HG02759 (cell line): ENCODE data around the gene C6.
"Not testable (repeated sequence)": the region's sequence is repeated elsewhere in the genome, so short reads cannot be mapped to it uniquely, and the experiment has no call there.

Experiments
- ATAC-seq: cut with Tn5 transposase; IDR thresholded peaks from one replicate; pipeline ENCODE4 v1.9.1; 2021; ENCODE audit warnings: mild to moderate bottlenecking, moderate library complexity; ENCODE audit not compliant: unreplicated experiment

Gene C6

DNA sequence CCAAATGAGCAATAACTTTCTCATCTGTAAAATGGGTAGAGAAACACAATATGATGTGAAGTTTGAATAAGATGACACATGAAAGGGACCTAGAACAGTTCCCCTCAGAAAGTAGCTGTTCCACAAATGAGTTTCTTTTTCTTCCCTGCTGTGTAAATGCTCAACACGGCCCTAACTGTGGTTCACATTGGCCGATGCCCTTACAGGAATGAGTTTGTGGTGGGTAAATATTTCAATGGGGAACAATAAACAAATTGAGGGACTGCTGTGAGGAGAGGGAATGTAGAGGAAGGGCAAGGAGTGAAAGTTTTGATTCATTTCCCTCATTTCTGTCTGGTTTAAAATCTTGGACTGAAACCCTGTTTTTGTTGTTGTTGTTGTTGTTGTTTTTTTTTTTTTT is 12.8 kb downstream of the C6 start:
- no peak for ATAC-seq

DNA sequence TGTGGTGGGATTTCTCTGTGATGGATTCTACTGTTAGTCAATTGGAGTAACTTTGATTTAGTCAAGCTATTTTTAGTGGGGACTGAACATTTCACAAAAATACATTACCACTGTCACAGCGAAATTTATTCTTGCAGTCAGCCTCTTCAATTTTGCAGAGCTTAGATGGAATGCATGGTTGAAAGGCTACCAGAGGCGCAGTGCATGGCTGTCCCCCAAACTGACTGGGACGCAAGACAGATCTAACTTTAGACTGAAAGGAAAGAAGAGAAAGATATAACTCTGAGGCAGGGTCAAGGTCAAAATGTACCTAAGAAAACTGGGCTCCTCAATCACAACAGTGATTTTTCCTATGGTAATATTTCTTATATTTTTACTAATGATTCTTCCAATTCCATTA is 13.7 kb downstream of the C6 start:
- ATAC-seq: no peak

DNA sequence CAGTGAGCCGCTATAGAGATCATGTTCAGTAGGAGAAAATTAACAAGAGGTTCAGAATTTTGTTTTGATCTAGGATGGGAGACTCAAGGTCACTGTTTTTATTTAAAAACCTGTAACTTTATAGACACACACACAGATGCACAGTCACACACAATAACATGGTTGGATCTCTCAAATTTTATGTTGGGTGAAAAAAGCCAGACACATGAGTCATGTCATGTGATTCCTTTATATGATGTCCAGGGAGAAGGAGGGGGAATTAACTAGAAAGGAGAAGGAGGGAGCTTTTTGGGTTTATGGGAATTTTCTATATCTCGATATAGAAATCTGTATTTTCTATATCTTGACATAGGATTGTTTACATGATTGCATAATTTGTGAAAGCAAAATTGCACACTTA is 17.1 kb downstream of the C6 start:
- no peak for ATAC-seq

DNA sequence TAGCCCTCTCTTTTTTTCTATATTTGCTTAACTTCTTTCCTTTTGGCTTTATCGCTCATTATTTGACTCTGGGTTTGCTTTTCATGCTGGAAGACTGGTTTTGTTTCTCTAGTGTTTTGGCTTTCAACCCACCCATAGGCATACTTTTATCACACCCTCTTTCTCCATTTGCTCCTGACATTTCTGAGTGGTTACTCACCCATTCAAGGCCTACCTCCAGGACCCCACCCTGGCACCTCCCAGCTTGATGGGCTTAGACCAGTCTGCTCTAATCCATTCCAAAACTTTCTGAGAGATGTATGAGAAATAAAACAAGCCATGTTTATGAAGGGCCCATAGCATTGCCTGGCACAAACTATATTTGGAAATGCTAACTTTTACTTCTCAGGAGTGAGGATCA is 18.1 kb downstream of the C6 start:
- no peak for ATAC-seq

DNA sequence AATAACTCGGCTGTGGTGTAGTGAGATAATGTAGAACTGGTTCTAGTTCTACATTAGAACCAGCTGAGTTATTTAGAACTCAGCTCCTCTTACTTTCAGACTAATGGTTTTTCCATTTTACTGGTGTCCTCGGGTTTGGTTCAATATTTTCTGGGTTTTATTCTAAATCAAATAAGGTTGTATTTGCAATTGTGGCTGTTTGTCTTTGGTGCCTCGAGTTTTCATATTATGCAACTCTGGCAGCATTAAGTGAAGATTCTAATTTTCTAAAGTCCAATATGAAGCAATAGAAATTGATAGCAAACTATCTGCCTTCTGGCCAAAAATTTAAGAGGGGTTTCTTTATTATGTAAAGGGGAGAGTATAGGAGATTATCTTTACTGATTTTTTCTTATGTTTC is 19.0 kb downstream of the C6 start:
- no peak for ATAC-seq

DNA sequence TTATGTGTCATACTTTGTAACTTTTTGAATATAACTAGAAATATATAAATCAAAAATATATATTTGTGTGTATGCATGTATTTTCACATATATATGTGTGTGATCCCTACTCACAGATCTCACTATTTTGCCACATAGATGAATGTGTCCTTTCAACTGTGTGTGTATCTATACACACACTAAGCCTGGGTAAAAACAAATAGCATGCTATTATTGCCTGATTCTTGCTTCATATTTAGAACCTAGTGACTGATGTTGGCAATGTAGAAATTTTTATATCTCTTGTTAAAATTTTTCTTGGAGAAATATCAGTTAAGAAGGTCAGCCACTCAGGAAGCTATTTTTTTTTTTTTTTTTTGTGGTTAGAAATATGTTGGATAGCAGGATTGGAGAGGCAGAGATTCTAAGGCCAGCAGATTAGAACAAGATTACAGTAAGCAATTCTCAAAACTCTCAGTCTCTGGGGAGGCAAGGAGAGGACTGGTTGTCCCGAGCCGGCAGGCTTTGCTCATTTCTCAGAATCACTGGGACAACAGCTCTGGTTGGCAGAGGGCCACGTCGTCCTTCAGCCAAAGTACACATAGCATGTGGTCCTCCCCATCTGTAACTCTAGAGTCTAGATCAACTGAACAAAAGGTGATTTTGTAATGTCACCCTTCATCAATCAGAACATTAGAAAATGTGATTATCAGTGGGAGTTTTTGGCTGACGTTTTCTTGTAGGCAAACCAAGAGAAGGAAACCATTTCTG is 19.7 kb downstream of the C6 start:
- no peak for ATAC-seq

DNA sequence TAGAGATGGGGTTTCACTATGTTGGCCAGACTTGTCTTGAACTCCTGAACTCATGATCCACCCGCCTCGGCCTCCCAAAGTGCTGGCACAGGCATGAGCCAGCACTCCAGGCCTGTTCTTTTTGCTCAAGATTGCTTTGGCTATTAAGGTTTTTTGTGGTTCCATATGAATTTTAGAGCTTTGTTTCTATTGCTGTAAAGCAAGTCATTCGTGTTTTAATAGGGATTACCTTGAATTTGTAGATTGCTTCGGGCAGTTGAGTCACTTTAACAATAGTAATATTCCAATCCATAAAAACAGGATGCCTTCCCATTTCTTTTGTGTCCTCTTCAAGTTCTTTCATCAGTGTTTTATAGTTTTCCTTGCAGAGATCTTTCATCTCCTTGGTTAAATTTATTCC is 22.1 kb downstream of the C6 start:
- ATAC-seq: no peak

DNA sequence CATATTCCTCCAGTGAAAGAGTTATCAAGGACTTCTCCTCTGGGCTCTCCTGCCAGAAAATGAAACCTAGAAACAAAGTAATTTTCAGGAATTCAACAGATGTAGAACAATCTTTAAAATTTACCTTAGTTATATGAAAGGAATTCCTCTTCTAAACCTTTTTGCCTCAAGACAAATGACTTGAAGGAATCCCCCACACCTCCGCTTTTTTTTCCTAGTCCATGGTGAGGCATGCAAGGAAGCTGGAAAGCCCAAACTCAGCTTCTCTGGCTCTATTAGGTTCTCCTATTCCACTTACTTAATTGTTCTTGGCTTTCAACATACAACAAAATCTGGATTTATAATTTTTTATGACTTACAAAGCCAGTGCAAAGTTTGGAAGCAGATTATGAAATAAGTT is 27.2 kb downstream of the C6 start:
- ATAC-seq: no peak

DNA sequence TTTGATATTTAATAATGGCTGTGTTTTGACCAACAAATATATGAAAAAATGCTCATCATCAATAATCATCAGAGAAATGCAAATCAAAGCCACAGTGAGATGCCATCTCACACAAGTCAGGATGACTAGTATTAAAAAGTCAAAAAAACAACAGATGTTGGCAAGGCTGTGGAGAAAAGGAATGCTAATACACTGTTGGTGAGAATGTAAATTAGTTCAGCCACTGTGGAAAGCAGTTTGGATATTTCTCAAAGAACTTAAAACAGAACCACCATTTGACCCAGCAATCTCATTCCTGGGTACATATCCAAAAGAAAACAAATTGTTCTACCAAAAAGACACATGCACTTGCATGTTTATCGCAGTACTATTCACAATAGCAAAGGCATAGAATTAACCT is 30.0 kb downstream of the C6 start:
- ATAC-seq: not testable (repeated sequence)

DNA sequence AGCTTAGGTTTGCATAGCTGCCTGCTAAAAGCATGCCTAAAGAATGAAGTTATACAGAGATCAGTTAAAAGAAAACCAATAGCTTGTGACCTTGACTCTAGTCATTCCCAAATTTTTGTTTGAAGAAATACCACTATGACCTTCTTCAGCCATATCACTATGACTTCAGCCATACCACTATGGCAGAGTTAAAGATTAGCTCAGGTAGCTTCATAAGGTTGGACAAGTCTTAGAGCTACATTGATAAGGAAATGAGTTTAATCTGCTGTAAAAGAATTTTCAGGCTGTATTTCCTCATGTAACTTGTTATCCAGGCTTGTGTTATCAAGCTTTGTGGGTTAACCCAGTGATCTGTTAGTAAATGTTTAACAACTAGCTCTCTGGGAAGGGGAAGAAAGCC is 30.7 kb downstream of the C6 start:
- no peak for ATAC-seq

DNA sequence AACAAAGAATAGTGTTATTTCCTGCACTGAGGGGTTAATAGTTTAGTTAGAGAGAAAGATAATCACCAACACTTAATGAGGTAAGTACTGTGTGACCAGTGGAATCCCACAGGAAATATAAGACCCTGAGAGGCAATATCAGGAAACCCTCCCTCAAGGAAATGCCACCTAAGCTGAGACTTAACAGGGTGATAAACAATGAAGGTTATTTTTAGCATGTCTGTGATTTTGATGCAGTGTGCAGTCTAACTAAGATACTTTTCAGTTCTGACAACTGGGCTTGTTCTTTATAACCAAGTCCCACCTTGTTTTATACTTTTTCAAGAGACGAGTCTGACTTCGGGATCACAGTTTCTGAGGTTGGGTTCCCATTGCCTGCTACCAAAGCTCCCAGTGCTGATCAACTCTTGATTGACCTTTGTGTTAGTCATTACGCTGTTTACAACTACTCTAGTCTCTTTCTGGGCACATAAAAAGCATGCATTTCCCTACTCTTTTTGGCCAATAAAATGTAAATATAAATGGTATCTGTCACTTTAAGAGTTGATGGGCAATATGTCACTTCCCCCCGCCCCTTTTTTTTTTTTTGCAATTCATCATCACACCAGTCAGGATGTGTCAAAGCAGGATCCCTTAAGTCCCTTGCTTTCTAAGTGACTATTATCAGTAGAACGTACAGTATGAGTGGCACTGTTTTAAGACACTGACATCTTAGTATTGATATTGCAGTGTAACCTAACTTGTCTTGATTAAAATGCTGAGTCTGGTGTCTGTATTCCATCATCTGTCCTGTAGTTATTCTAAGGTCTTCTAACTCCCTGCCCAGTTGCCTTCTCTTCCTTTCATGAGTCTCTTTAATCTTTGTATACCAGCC is 31.4 kb downstream of the C6 start:
- no peak for ATAC-seq

DNA sequence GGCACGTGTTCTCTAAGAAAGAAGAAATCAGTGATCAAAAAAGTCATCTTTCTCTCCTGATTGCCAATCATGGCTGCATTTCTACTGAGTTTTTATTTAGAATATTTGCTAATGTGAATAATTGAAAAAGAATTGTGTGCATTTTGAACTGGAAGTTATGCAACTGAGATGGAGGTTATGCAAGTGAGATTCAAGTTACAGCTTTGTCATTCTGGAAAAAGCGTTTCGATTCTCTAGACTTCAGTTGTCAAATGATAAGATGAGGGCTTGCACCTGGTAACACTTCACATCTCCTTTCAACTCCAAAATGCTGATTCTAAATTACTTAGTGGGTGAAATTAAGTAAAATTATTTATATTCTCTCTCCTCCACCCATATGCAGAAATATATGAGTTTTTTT is 36.4 kb downstream of the C6 start:
- ATAC-seq: no peak

DNA sequence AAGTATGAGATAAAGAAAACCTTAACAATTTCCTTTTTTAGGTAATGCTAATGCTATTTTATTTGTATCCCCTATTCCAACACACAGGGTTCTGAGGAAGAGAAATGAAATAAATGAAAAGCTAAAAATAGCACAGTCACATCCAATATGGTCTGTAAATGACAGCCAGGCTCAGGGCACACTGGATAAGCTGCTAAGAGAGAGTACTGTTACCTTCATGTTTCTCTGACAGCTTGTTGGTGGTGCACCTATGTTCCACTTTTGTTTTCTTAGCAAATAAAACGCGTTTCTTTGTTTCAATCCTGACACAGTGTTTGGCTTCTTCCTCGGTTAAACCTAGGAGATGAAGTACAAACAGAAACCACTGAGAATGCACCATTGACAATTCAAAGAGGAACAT is 41.3 kb downstream of the C6 start:
- no peak for ATAC-seq

DNA sequence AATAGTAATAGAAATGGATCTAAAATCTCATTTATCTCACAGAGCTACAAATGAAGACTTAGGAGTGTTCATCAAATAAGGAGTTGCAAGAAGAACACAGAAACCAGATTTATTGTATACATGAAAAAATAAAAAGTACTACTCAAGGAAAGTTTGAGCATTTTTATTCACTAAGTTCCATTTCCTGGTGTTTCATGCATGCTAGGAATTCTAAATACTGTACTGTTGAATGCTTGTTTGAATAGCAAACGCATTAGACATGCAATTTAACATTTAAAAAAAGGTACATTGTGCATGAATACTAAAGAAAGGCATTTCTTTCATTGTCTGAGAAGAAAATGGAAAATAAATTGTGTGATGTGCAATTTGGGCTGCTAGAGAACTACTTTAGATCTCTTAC is 52.1 kb downstream of the C6 start:
- no peak for ATAC-seq

DNA sequence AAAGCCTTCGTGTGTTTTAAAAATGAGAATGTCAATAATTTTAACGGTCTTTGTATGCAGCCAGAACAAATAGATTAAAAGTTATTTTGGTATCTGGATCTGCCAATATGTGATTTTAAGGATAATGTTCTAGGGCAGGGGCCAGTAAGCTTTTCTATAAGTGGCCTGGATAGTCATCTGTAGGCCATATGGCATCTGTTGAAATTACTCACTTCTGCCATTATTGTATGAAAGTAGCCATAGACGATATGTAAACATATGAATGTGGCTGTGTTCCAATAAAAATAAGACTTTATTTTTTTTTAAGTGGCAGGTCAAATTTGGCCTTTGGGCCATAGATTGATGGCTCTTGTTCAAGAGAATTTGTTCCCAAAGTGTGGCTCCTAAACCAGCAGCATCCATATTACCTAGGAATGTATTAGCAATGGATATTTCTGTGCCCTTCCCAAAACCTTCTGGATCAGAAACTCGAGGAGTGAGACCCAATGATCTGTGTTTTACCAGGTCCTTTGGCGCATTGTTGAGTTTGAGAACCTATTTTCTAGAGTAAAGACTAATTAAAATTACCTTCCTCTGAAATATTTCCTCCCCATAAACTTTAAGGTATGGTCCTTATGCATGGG is 55.9 kb downstream of the C6 start:
- ATAC-seq: no peak

DNA sequence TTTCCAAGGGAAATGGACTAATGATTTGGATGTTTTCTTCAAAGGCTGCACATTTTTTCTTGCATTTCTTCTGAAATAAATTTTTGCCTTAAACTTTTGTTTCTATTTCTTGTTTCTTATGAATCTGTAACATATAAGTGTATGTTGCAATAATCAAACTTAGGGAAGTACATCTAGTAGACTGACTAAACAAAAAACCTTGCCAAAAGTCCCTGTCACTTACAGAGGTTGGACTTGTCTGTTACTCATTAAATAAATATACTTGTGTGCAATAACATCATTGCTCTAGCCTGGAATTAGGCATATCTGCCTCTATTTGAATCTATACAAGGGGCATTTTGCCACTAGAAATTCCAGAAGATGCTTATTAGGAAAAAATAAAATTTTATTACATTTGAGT is 56.6 kb downstream of the C6 start:
- ATAC-seq: no peak

DNA sequence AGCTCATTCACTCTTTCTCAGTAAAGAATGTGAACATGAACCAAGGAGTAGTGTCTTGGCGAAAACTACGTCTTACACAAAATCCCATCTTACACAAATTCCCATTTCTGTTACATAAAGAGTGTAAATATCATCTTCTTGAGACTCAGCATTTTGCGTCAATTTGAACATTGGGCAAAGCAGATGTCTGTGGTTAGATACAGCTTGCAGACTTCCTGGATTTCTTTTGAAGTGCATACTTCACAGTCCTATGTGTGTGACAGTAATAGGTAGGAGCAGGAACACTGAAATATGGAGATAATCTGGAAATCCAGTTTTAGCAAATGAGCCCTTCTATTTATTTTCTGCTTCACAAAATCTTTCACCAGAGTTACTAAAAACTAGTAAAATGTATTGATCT is 58.8 kb downstream of the C6 start:
- no peak for ATAC-seq

DNA sequence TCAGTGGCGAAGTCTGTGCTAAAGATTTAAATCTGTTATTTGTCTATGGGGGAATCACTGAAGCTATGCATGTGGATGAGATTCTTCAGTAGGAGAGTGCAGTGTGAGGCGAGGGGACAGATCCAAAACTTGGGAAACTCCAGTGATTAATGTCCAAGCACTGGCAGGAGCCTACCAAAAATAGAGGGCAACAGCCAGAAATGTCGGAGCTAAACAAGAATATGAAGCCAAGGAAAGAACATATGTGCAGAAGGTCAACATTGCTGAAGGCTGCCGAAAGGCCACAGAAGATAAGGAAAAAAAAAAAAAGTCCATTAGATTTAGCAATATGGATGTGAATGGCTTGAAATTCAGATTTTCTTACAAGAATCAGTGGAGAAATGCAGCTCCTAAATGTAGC is 61.8 kb downstream of the C6 start:
- ATAC-seq: no peak

DNA sequence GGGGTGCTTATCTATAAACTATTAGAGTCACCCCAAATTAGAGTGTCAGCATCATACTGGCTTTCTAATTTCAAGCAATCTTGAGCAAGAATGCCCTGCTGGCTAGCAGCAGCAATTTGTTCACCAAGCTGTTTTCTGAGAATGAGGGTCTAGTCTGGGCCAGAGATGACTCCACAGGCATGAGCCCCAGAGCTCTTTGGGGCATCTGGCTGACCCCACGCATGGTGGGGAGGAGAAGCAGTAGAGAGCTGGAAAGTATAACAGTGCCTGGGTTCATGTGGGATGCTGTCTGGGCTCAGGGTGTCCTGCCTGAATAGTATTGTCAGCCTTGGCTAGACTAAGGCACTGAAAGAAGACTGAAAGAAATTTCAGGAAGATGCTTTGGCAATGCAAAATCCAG is 64.9 kb downstream of the C6 start:
- no peak for ATAC-seq

DNA sequence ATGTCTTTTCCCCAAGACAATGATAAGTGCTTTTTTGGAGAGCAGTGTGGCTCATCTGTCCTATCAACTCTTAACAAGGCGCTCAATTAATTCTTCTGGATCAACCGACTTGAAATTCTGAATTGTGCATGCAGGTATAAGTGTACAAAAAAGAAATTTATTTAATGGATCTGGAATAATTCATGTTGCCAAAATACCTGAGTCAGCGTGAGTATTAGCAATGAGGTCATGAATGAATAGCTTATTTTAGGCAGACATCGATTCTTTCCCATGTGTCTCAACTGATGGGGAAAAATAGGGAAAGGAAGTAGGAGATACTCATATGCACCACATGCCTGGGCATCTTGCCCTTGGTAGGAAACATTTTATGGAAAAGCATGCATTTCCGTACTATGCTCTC is 68.0 kb downstream of the C6 start:
- no peak for ATAC-seq

DNA sequence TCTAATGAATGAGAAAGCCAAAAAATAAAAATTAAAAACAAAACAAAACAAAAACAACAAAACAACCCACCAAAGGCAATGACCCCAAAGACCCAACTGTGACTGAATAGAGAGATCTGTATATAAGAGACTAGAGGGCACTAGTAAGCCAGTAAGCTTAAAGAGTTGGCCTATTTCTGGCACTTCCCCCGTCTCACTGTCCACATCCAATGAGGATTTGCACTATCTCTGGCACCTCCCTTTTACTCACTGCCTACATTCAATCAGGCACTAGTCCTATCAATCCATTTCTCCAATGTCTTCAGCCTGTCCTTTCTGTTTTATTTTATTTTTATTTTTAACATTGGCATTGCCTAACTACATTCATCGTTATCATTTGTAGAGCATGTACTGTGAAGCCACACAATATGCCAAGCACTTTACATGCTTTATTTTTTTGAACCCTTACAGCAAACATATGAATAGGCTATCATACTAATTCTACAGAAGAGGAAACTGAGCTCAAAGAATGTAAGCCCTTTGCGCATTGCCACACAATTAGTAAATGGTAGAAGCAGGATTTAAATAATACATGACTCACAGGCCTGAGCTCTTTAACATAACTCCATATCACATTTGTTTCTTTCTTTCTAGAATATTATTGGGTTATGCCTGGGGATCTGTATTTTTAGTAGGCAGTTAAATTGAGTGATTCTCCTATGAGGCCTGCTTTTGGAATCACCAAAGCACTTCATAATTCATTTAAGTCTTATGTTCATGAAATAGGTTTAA is 70.0 kb downstream of the C6 start:
- no peak for ATAC-seq
